Body of pancreas (tissue), 4 donors: ENCODE measurements around the gene CRACR2A. TPM values are rescaled to one million over a fixed set of nuclear protein-coding genes. Genes with fewer than 3 reads are reported as not detected.

ENCODE experiments used
- ATAC-seq: fragments of 150-250 bp; one replicate; pipeline ENCODE4 v1.9.1; 2016
- DNase-seq, 4 donors: peaks; one replicate each; pipeline ENCODE4 v3.0.0-alpha.2; 2019
- H3K27ac ChIP-seq, 4 donors: fragments of 200-600 bp; sonication (generic); 1 replicate in 3 of 4; 2 replicates in 1 of 4; pipeline versions ENCODE4 v1.5.1 to v1.6.1; 2016 to 2019; ENCODE audit warnings: mild to moderate bottlenecking in 1 of 4, mixed read lengths in 1 of 4, moderate library complexity in 1 of 4
- H3K27me3 ChIP-seq, 2 donors: fragments of 200-600 bp; sonication (generic); one replicate each; pipeline ENCODE4 v1.6.0; 2016; ENCODE audit warnings: mild to moderate bottlenecking in 1 of 2
- H3K36me3 ChIP-seq, 2 donors: fragments of 200-600 bp; sonication (generic); replicated peaks in 1 of 2; 2 replicates each; pipeline ENCODE4 v1.5.1; 2016; ENCODE audit warnings: low read depth in 2 of 2; ENCODE audit not compliant: insufficient read depth in 1 of 2
- H3K4me1 ChIP-seq: fragments of 200-600 bp; sonication (generic); one replicate; pipeline ENCODE4 v1.6.0; 2016
- H3K4me3 ChIP-seq, 2 donors: fragments of 200-600 bp; sonication (generic); 1 replicate in 1 of 2; 2 replicates in 1 of 2; pipeline ENCODE4 v1.5.1; 2016 to 2019
- H3K9me3 ChIP-seq, 3 donors: fragments of 200-600 bp; sonication (generic); 1 replicate in 2 of 3; 2 replicates in 1 of 3; pipeline ENCODE4 v1.5.1; 2016
- POLR2A ChIP-seq, 3 donors: fragments of 450-650 bp; IDR thresholded peaks; one replicate each; pipeline ENCODE4 v1.6.1; 2016; ENCODE audit warnings: antibody characterized with exemption in 3 of 3, mild to moderate bottlenecking in 2 of 3
- WGBS, 2 donors: methylation state at CpG; one replicate each; pipeline ENCODE4 v1.1.5; 2017; 5-methylcytosine and 5-hydroxymethylcytosine counted together
- intact Hi-C: fragments of 100-400 bp; cut with DNase I; formaldehyde crosslinking; loops from one replicate; pipeline ENCODE4 v1.15.1; 2023
- total RNA-seq, 2 donors: library from RNA; depleted of rRNA; stranded (reverse); fragments of >200 nt; gene quantifications; one replicate each; pipeline ENCODE4 v1.1.0, GENCODE V29; 2016
- TF ChIP-seq, protein P1 (sequence below), 7 experiments: fragments of 450-650 bp in 4 of 7; fragments of 200-600 bp in 3 of 7; sonication (generic) in 3 of 7; IDR thresholded peaks; one replicate each; pipeline ENCODE4 v1.5.1; 2016 to 2019; ENCODE audit warnings: antibody characterized with exemption in 7 of 7

CRACR2A gene
- total RNA-seq, 2 donors from 2014 or later: 7.0 to 13.8 TPM

DNA sequence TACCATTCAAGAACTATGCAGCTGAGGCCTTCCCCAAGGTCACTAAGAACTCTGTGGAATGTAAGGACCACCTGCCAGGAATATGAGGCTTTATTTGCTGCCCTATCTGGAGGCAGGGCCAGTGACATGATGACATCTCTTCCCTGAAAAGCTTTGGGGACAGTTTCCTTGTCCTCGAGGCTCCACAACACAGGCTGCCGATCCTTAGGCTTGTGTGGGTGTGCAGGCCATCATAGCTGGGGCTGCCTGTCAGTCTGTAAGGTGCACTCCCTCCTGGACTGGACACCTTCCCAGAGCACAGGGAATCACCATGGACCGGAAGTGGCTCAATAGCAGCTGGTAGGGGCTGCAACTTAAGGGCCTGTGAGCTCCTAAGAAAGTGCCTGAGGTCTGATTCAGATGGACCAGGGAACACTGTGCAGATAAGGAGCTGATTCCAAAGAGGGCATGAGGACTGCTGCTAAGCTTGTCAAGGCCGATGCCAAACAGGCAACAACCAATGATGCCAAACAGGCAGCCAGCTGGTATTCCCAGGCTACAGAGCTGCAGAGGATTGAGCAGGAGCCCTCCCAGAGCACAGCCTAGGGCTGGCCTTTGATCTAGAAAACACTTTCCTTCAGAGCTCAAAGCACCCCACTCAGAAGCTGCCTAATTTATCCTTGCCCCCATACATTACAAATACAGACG lies 84.3 kb downstream of the CRACR2A start:
- WGBS, 2 donors: 58 to 79% methylated on average over 2 to 5 of the region's 5 CpGs
- Histone ChIP-seq H3K4me1 (no peaks in the 10 kb centered on the region), H3K4me3 (no peak overlapping the region), H3K36me3 (no peaks in the 10 kb centered on the region), H3K27me3 (no peaks in the 10 kb centered on the region), H3K9me3 (no peaks in the 10 kb centered on the region), H3K27ac (no peak overlapping the region)
- DNase-seq (no peak), ATAC-seq (no peak)
- intact Hi-C loops: no loop called here
- no peak for TF ChIP-seq POLR2A (IDR thresholded peaks at IDR 0.05)
- TF ChIP-seq, protein P1, sequence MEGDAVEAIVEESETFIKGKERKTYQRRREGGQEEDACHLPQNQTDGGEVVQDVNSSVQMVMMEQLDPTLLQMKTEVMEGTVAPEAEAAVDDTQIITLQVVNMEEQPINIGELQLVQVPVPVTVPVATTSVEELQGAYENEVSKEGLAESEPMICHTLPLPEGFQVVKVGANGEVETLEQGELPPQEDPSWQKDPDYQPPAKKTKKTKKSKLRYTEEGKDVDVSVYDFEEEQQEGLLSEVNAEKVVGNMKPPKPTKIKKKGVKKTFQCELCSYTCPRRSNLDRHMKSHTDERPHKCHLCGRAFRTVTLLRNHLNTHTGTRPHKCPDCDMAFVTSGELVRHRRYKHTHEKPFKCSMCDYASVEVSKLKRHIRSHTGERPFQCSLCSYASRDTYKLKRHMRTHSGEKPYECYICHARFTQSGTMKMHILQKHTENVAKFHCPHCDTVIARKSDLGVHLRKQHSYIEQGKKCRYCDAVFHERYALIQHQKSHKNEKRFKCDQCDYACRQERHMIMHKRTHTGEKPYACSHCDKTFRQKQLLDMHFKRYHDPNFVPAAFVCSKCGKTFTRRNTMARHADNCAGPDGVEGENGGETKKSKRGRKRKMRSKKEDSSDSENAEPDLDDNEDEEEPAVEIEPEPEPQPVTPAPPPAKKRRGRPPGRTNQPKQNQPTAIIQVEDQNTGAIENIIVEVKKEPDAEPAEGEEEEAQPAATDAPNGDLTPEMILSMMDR (IDR thresholded peaks at IDR 0.05): no peak

DNA sequence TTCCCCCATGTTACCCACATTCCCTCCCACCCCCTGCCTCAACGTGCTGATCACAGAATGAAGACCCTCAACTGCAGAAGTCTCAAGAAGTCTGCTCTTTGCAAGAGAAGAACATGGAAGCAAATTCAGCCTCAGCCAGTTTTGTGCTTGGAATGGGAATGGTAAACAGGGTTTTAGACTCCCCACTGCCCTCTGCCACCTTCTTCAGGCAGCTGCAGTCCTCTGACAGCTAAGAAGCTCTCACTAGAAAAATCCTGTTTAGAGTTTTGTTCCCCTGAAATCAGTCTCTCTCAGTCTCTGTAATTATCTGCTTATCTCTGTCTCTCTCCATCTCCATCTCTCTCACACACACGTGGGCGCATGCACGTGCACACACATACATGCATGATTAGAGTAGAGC lies 85.4 kb downstream of the CRACR2A start:
- intact Hi-C loops: no loop called here

DNA sequence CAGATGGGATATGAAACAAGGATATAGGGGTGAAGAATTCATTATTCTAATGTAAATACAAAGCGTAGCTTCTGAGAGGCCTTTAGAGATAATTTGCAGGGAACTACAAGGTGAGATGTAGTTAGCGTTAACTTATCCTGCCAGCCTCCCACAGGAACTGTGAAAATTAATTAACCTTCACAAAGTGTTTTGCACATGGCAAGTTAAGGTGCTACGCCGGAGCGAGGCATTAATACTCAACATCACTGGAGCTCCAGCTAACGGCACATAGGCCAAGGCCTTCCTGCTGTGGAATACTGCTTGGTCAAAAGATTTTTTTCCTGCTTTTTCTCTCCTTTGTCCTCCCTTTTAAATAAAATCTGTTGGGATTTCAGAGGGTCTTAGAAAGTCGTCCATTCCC lies 86.5 kb downstream of the CRACR2A start:
- DNase-seq (no peak), ATAC-seq (no peak)
- Histone ChIP-seq H3K4me1 (no peaks in the 10 kb centered on the region), H3K9me3 (no peaks in the 10 kb centered on the region), H3K4me3 (no peak overlapping the region), H3K27me3 (no peaks in the 10 kb centered on the region), H3K27ac (no peak overlapping the region), H3K36me3 (no peaks in the 10 kb centered on the region)
- 91 to 93% methylated on average over 7 of the region's 7 CpGs for WGBS, 2 donors
- intact Hi-C loops: no loop called here
- no peak for TF ChIP-seq POLR2A (IDR thresholded peaks at IDR 0.05)
- TF ChIP-seq, protein P1 (IDR thresholded peaks at IDR 0.05): no peak

More for the DNA sequence above, 85.4 kb downstream of the CRACR2A start:
- no peaks in the 10 kb centered on the region for H3K9me3 ChIP-seq
- DNase-seq: no peak
- H3K27ac ChIP-seq: no peak overlapping the region
- no peaks in the 10 kb centered on the region for H3K36me3 ChIP-seq
- WGBS, 2 donors: 79 to 85% methylated on average over 4 of the region's 4 CpGs
- no peak overlapping the region for H3K4me3 ChIP-seq
- no peak for TF ChIP-seq POLR2A (IDR thresholded peaks at IDR 0.05)
- TF ChIP-seq, protein P1 (IDR thresholded peaks at IDR 0.05): no peak
- H3K4me1 ChIP-seq: no peaks in the 10 kb centered on the region
- ATAC-seq: no peak
- no peaks in the 10 kb centered on the region for H3K27me3 ChIP-seq

DNA sequence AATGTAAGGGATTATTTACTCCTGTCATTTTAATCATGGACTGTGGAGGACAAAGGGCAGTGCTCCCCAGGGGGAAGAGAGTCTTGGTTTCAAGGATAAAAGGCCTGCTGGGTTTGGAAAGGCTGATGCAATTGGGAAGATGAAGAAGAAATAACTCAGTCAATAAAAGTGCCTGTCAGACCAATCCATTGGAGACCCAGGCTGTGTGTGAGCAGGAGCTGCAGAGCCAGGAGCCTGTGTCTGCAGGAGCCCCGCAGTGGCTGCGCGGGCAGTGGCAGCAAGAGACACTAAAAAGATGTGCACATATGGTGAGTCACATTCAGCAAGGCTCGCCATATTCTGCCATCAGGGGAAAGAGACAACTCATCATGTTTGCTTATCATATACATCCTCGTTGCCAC lies 90.4 kb downstream of the CRACR2A start:
- Histone ChIP-seq H3K9me3 (no peaks in the 10 kb centered on the region), H3K36me3 (no peaks in the 10 kb centered on the region), H3K27me3 (no peaks in the 10 kb centered on the region), H3K4me3 (no peak overlapping the region), H3K27ac (no peak overlapping the region), H3K4me1 (no peaks in the 10 kb centered on the region)
- intact Hi-C loops: no loop called here
- 92 to 97% methylated on average over 5 of the region's 5 CpGs for WGBS, 2 donors
- ATAC-seq (no peak), DNase-seq (no peak)
- TF ChIP-seq POLR2A (IDR thresholded peaks at IDR 0.05): no peak
- TF ChIP-seq, protein P1 (IDR thresholded peaks at IDR 0.05): no peak

DNA sequence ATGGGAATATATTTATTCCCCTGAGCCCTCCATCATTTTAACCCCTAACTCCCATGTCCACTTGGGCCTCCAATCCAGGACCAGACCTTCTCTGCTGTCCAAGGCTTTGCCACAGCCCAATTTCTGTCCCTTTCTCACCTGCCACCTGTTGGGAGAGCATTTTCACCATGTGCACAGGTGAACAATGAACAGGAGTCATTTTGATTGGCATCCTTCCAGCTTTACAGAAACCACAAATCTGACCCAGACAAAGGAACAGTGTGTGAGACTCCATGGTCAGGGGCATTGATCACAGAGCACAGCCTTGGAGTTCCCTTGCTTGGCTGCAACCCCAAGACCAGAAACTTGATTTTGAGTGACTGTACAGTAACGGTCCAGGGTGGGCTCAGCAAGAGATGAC lies 91.9 kb downstream of the CRACR2A start:
- H3K27ac ChIP-seq: no peak overlapping the region
- ATAC-seq (peak; percentile 78), DNase-seq (peak in 2 of 4 donors; percentile 15 to 19)
- no peaks in the 10 kb centered on the region for H3K4me1 ChIP-seq
- H3K27me3 ChIP-seq: no peaks in the 10 kb centered on the region
- H3K4me3 ChIP-seq: no peak overlapping the region
- H3K36me3 ChIP-seq: no peaks in the 10 kb centered on the region
- 54 to 77% methylated on average over 1 of the region's 1 CpG for WGBS, 2 donors
- intact Hi-C loops: no loop called here
- H3K9me3 ChIP-seq: no peaks in the 10 kb centered on the region
- TF ChIP-seq, protein P1 (IDR thresholded peaks at IDR 0.05): no peak
- no peak for TF ChIP-seq POLR2A (IDR thresholded peaks at IDR 0.05)
